ENCODE data around the gene ADAM22.

Gene ADAM22

DNA sequence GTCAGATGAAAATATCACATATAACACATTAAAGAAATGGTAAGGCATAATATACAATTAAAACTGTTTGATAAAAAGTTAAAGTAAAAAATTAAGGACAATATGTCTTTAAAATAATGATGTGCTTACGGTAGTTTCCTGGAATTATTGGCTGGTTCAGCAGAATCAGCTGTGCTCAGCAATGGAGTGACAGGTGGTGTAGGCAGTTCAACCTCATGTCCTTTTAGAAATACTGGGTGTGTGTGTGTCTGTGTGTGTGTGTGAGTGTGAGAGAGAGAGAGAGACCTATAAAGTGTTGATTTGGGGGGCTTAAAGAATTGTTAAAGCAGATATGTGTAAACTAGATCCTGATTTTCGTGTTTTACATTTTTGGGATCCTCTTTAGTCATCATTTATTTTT is 141.2 kb downstream of the ADAM22 start:
- ChIA-PET CTCF (no interaction called here), POLR2A (no interaction called here)
- peaks cover 15% of the 10 kb centered on the region; the same call in 1 of the 2 replicates for H3K4me1 ChIP-seq (ENCODE audit: control insufficient read depth, insufficient read depth, low read length)
- H3K27ac ChIP-seq (ENCODE audit: extremely low read depth, low read depth, low read length): no peak overlapping the region
- no peak for TF ChIP-seq ZNF223 (tag by site-specific recombination; IDR thresholded peaks at IDR 0.05)
- TF ChIP-seq ZNF514 (tag by site-specific recombination; IDR thresholded peaks at IDR 0.05): no peak
- TF ChIP-seq, protein P1, sequence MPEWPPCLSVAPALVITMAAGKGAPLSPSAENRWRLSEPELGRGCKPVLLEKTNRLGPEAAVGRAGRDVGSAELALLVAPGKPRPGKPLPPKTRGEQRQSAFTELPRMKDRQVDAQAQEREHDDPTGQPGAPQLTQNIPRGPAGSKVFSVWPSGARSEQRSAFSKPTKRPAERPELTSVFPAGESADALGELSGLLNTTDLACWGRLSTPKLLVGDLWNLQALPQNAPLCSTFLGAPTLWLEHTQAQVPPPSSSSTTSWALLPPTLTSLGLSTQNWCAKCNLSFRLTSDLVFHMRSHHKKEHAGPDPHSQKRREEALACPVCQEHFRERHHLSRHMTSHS (tag by site-specific recombination; IDR thresholded peaks at IDR 0.05): no peak
- TF ChIP-seq ZSCAN16 (tag by site-specific recombination; IDR thresholded peaks at IDR 0.05): no peak
- TF ChIP-seq SALL2 (tag by site-specific recombination; IDR thresholded peaks at IDR 0.05; ENCODE audit: borderline replicate concordance): no peak
- TF ChIP-seq ZBTB20 (tag by site-specific recombination; IDR thresholded peaks at IDR 0.05): no peak
- no peaks in the 10 kb centered on the region for H3K36me3 ChIP-seq (ENCODE audit: control insufficient read depth in 2 of 2, insufficient read depth in 1 of 2, low read length in 2 of 2)
- H3K4me3 ChIP-seq (ENCODE audit: low read depth, low read length): no peak overlapping the region
- no peaks in the 10 kb centered on the region for H3K9me3 ChIP-seq (ENCODE audit: control insufficient read depth, insufficient read depth, low read depth, low read length)

DNA sequence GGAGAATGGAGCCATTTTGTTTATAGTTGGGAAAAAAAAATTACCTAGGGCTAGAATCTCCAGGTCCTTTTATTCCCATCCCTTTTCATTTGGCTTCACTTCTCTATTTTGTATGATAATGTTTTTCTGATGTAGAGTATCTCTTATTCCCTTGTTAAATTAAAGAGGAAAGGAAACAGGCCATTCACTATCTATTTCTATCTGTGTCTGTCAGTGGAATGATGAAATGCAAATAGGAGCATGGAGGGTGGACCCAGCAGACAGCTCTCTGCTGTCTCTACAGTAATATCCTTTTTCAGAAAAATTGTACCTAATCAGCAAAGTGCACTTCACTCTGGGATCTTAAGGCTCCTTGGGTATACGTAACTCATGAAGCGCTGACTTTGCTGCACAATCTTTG is 149.8 kb downstream of the ADAM22 start:
- no peak overlapping the region for H3K4me3 ChIP-seq (ENCODE audit: low read depth, low read length)
- peaks cover 4% of the 10 kb centered on the region for H3K4me1 ChIP-seq (ENCODE audit: control insufficient read depth, insufficient read depth, low read length)
- no peaks in the 10 kb centered on the region for H3K36me3 ChIP-seq (ENCODE audit: control insufficient read depth in 2 of 2, insufficient read depth in 1 of 2, low read length in 2 of 2)
- H3K27ac ChIP-seq (ENCODE audit: extremely low read depth, low read depth, low read length): no peak overlapping the region
- H3K9me3 ChIP-seq (ENCODE audit: control insufficient read depth, insufficient read depth, low read depth, low read length): no peaks in the 10 kb centered on the region
- POLR2A ChIA-PET: no interaction called here
- TF ChIP-seq ZBTB48 (tag by site-specific recombination; IDR thresholded peaks at IDR 0.05): no peak
- no peak for TF ChIP-seq BCL11B (tag by site-specific recombination; IDR thresholded peaks at IDR 0.05; ENCODE audit: low read depth)
- no peak for TF ChIP-seq ZNF580 (tag by site-specific recombination; IDR thresholded peaks at IDR 0.05)
- no peak for TF ChIP-seq ZNF707 (tag by site-specific recombination; IDR thresholded peaks at IDR 0.05)
- no peak for TF ChIP-seq PRDM2 (tag by site-specific recombination; IDR thresholded peaks at IDR 0.05; ENCODE audit: borderline replicate concordance)
- no peak for TF ChIP-seq SCRT1 (tag by site-specific recombination; IDR thresholded peaks at IDR 0.05; ENCODE audit: borderline replicate concordance)
- TF ChIP-seq ZNF776 (tag by site-specific recombination; IDR thresholded peaks at IDR 0.05; ENCODE audit: borderline replicate concordance): no peak
- TF ChIP-seq ZIC2 (tag by site-specific recombination; IDR thresholded peaks at IDR 0.05): no peak
- no peak for TF ChIP-seq ZNF324 (tag by site-specific recombination; IDR thresholded peaks at IDR 0.05)
- no peak for TF ChIP-seq ZNF513 (tag by site-specific recombination; IDR thresholded peaks at IDR 0.05)
- no peak for TF ChIP-seq ZNF394 (tag by site-specific recombination; IDR thresholded peaks at IDR 0.05; ENCODE audit: borderline replicate concordance)
- CTCF ChIA-PET: interaction anchor here (0.6 kb wide), 1 partner anchor 20 kb away, joined by 3 read pairs; no protein-coding TSS in a partner anchor

Measured in HEK293 (cell line).